Neural progenitor cell (in vitro differentiated cells): ENCODE measurements around the gene INS. TPM values are rescaled to one million over a fixed set of nuclear protein-coding genes. Genes with fewer than 3 reads are reported as not detected.
"Not testable (repeated sequence)": the region's sequence is repeated elsewhere in the genome, so short reads cannot be mapped to it uniquely, and the experiment has no call there.

ENCODE experiments used
- DNase-seq: peaks from one replicate; pipeline ENCODE4 v3.0.0-alpha.2; 2016; ENCODE audit warnings: low spot score
- H2AFZ ChIP-seq: fragments of 200-600 bp; sonication (generic); replicated peaks from 2 replicates; pipeline ENCODE4 v1.6.1; 2016; ENCODE audit warnings: antibody characterized with exemption
- H3F3A ChIP-seq: fragments of 200-600 bp; sonication (generic); 2 replicates; pipeline ENCODE4 v1.6.1; 2016; ENCODE audit warnings: antibody characterized with exemption, low read depth
- H3K27ac ChIP-seq: fragments of 200-600 bp; sonication (generic); 2 replicates; pipeline ENCODE4 v1.5.1; 2016; ENCODE audit warnings: mild to moderate bottlenecking
- H3K27me3 ChIP-seq: fragments of 200-600 bp; sonication (generic); 2 replicates; pipeline ENCODE4 v1.6.1; 2016; ENCODE audit warnings: mild to moderate bottlenecking, moderate library complexity
- H3K36me3 ChIP-seq: fragments of 200-600 bp; sonication (generic); 2 replicates; pipeline ENCODE4 v1.5.1; 2016
- H3K4me1 ChIP-seq: fragments of 200-600 bp; sonication (generic); 2 replicates; pipeline ENCODE4 v1.6.1; 2016; ENCODE audit warnings: mixed run types
- H3K4me2 ChIP-seq: fragments of 200-600 bp; sonication (generic); 2 replicates; pipeline ENCODE4 v1.6.1; 2016
- H3K4me3 ChIP-seq: fragments of 200-600 bp; sonication (generic); 2 replicates; pipeline ENCODE4 v1.5.1; 2016
- H3K79me2 ChIP-seq: fragments of 200-600 bp; sonication (generic); 2 replicates; pipeline ENCODE4 v1.6.1; 2016; ENCODE audit warnings: low read depth
- H3K9ac ChIP-seq: fragments of 200-600 bp; sonication (generic); 2 replicates; pipeline ENCODE4 v1.6.1; 2016
- H3K9me3 ChIP-seq: fragments of 200-600 bp; sonication (generic); 2 replicates; pipeline ENCODE4 v1.5.1; 2016; ENCODE audit warnings: low read depth
- H4K20me1 ChIP-seq: fragments of 200-600 bp; sonication (generic); 2 replicates; pipeline ENCODE4 v1.6.1; 2016; ENCODE audit warnings: low read depth
- H3K27ac Mint-ChIP-seq: 3 replicates; pipeline ENCODE4 v1.8.0; 2021; ENCODE audit warnings: mixed read lengths
- H3K27me3 Mint-ChIP-seq: 2 replicates; pipeline ENCODE4 v1.8.0; 2022; ENCODE audit warnings: low read depth, mild to moderate bottlenecking, inconsistent platforms, moderate library complexity, mixed read lengths; ENCODE audit not compliant: insufficient read depth
- H3K36me3 Mint-ChIP-seq: 3 replicates; pipeline ENCODE4 v1.8.0; 2021; ENCODE audit warnings: mixed read lengths
- H3K4me1 Mint-ChIP-seq: 3 replicates; pipeline ENCODE4 v1.8.0; 2021; ENCODE audit warnings: mixed read lengths
- H3K4me3 Mint-ChIP-seq: 3 replicates; pipeline ENCODE4 v1.8.0; 2021; ENCODE audit warnings: mild to moderate bottlenecking, moderate library complexity, mixed read lengths
- H3K9me3 Mint-ChIP-seq: 3 replicates; pipeline ENCODE4 v1.8.0; 2020; ENCODE audit warnings: mixed read lengths
- CTCF ChIP-seq: fragments of 200-600 bp; sonication (generic); IDR thresholded peaks from 2 replicates; pipeline ENCODE4 v1.5.1; 2017; ENCODE audit warnings: antibody characterized with exemption, mild to moderate bottlenecking
- EZH2 ChIP-seq: fragments of 200-600 bp; sonication (generic); IDR thresholded peaks from 2 replicates; pipeline ENCODE4 v1.6.1; 2017; ENCODE audit warnings: antibody characterized with exemption, mild to moderate bottlenecking, moderate library complexity
- EZH2phosphoT487 ChIP-seq: fragments of 200-600 bp; sonication (generic); IDR thresholded peaks from 2 replicates; pipeline ENCODE4 v1.6.1; 2017; ENCODE audit warnings: antibody characterized with exemption
- total RNA-seq: library from RNA; depleted of rRNA; stranded (reverse); fragments of >200 nt; gene quantifications from 2 replicates; pipeline ENCODE4 v1.2.3, GENCODE V29; 2015; ENCODE audit warnings: low replicate concordance

The INS gene
- total RNA-seq, 1 donor from 2014 or later = not detected

- Histone ChIP-seq H3K4me2 (no peak overlapping the region), H4K20me1 (no peaks in the 10 kb centered on the region), H3K36me3 (no peaks in the 10 kb centered on the region), H3K4me3 (no peak overlapping the region), H2AFZ (no peak overlapping the region), H3F3A (no peaks in the 10 kb centered on the region), H3K4me1 (no peaks in the 10 kb centered on the region), H3K9ac (no peak overlapping the region), H3K79me2 (no peaks in the 10 kb centered on the region), H3K27me3 (peaks cover 14% of the 10 kb centered on the region), H3K27ac (no peak overlapping the region), H3K9me3 (no peaks in the 10 kb centered on the region)
- peaks cover 3% of the 10 kb centered on the region for H3K9me3 Mint-ChIP-seq
- H3K27me3 Mint-ChIP-seq = peaks cover 41% of the 10 kb centered on the region
- TF ChIP-seq CTCF (no peak), EZH2phosphoT487 (no peak), EZH2 (no peak)
- no peaks in the 10 kb centered on the region for H3K36me3 Mint-ChIP-seq
- H3K27ac Mint-ChIP-seq = no peak overlapping the region
- no peak for DNase-seq
- H3K4me1 Mint-ChIP-seq = peaks cover 10% of the 10 kb centered on the region
- H3K4me3 Mint-ChIP-seq = no peak overlapping the region
Measured at GRCh38 chr11:2128130-2128510, 32.9 kb downstream of the INS start.

- Histone ChIP-seq H4K20me1 (no peaks in the 10 kb centered on the region), H3K36me3 (no peaks in the 10 kb centered on the region), H3K4me2 (no peak overlapping the region), H3K27ac (no peak overlapping the region), H3K4me3 (no peak overlapping the region), H3K9me3 (no peaks in the 10 kb centered on the region), H3K27me3 (peaks cover 9% of the 10 kb centered on the region), H3F3A (no peaks in the 10 kb centered on the region), H3K79me2 (no peaks in the 10 kb centered on the region), H2AFZ (no peak overlapping the region), H3K4me1 (no peaks in the 10 kb centered on the region), H3K9ac (no peak overlapping the region)
- DNase-seq = no peak
- Mint-ChIP-seq H3K27ac (peak overlapping the region; percentile 12), H3K27me3 (peaks cover 38% of the 10 kb centered on the region), H3K4me3 (no peak overlapping the region), H3K9me3 (peaks cover 3% of the 10 kb centered on the region), H3K4me1 (peaks cover 9% of the 10 kb centered on the region), H3K36me3 (no peaks in the 10 kb centered on the region)
- no peak for TF ChIP-seq EZH2phosphoT487
- no peak for TF ChIP-seq CTCF
- TF ChIP-seq EZH2 = no peak
Measured at GRCh38 chr11:2127482-2128129, 33.4 kb downstream of the INS start.

GRCh38 chr11:2126520-2127085 lies 34.4 kb downstream of the INS start:
- no peak for DNase-seq
- Mint-ChIP-seq H3K9me3 (peaks cover 3% of the 10 kb centered on the region), H3K27ac (no peak overlapping the region), H3K36me3 (no peaks in the 10 kb centered on the region), H3K4me1 (peaks cover 4% of the 10 kb centered on the region), H3K27me3 (peaks cover 33% of the 10 kb centered on the region), H3K4me3 (no peak overlapping the region)
- Histone ChIP-seq H2AFZ (no peak overlapping the region), H3K4me3 (no peak overlapping the region), H3K36me3 (no peaks in the 10 kb centered on the region), H3K9ac (no peak overlapping the region), H4K20me1 (no peaks in the 10 kb centered on the region), H3K79me2 (no peaks in the 10 kb centered on the region), H3K27me3 (no peaks in the 10 kb centered on the region), H3K4me1 (peaks cover 3% of the 10 kb centered on the region), H3K9me3 (no peaks in the 10 kb centered on the region), H3F3A (no peaks in the 10 kb centered on the region), H3K4me2 (no peak overlapping the region), H3K27ac (no peak overlapping the region)
- TF ChIP-seq EZH2 (no peak), EZH2phosphoT487 (no peak), CTCF (no peak)

- not testable (repeated sequence) for H3K4me2 ChIP-seq, H3K36me3 Mint-ChIP-seq, H3K36me3 ChIP-seq, DNase-seq, H2AFZ ChIP-seq, H3K4me3 ChIP-seq, H3K27me3 ChIP-seq, H3K4me3 Mint-ChIP-seq, H3K9me3 Mint-ChIP-seq, H3K9me3 ChIP-seq, H3K4me1 ChIP-seq, H3K79me2 ChIP-seq, H3F3A ChIP-seq, H3K27ac ChIP-seq, H3K4me1 Mint-ChIP-seq, H3K9ac ChIP-seq, H4K20me1 ChIP-seq, H3K27ac Mint-ChIP-seq
- peaks cover 32% of the 10 kb centered on the region for H3K27me3 Mint-ChIP-seq
Measured at GRCh38 chr11:2124736-2125484, 36.1 kb downstream of the INS start.
